Nephron (organoid): ENCODE results near the gene FRRS1L.

Source experiments
- H3K27ac Mint-ChIP-seq, 3 experiments: 2 replicates each; pipeline ENCODE4 v1.8.0; 2020; ENCODE audit warnings: mixed read lengths in 3 of 3, mild to moderate bottlenecking in 2 of 3, moderate library complexity in 1 of 3
- H3K27me3 Mint-ChIP-seq: 2 replicates; pipeline ENCODE4 v1.8.0; 2021; ENCODE audit warnings: low read depth, mild to moderate bottlenecking, moderate library complexity, mixed read lengths
- H3K36me3 Mint-ChIP-seq: 2 replicates; pipeline ENCODE4 v1.8.0; 2020; ENCODE audit warnings: low read depth, mixed read lengths
- H3K4me1 Mint-ChIP-seq: 2 replicates; pipeline ENCODE4 v1.8.0; 2020; ENCODE audit warnings: mixed read lengths
- H3K4me3 Mint-ChIP-seq, 3 experiments: 2 replicates each; pipeline ENCODE4 v1.8.0; 2020; ENCODE audit warnings: mild to moderate bottlenecking in 3 of 3, mixed read lengths in 3 of 3, moderate library complexity in 2 of 3
- H3K9me3 Mint-ChIP-seq: 2 replicates; pipeline ENCODE4 v1.8.0; 2020; ENCODE audit warnings: mixed read lengths
- TF ChIP-seq, protein P1 (sequence below), 3 experiments: fragments of 200-600 bp; sonication (generic); IDR thresholded peaks; one replicate each; pipeline ENCODE4 v1.5.0; 2021; ENCODE audit warnings: antibody characterized with exemption in 3 of 3; ENCODE audit not compliant: unreplicated experiment in 3 of 3

FRRS1L gene

DNA sequence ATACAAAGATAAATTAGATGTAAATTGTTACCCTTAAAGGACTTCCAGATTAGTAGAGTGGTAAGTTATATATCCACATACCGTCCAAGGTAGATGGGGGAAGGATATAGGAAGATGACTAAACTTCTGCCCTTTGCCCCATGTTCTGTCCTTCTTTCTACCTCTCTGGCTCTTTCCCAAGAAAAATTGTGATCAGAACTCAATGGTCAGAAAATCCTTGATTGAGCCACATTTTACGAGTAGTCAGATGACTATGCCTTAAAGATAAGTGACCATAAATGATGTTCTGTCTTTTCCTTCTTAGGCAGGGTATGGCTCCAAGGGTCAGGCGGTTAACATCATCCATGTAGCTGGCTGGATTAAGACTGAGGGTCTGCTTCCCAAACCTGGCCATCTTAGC lies 4.4 kb downstream of the FRRS1L start:
- no peak overlapping the region for H3K27ac Mint-ChIP-seq

GRCh38 chr9:109161471-109161870 lies 5.6 kb downstream of the FRRS1L start:
- peaks cover 6% of the 10 kb centered on the region for H3K9me3 Mint-ChIP-seq
- no peak overlapping the region for H3K27ac Mint-ChIP-seq
- no peaks in the 10 kb centered on the region for H3K36me3 Mint-ChIP-seq
- no peaks in the 10 kb centered on the region for H3K4me1 Mint-ChIP-seq
- no peak overlapping the region for H3K4me3 Mint-ChIP-seq
- peaks cover 27% of the 10 kb centered on the region for H3K27me3 Mint-ChIP-seq
- TF ChIP-seq, protein P1, sequence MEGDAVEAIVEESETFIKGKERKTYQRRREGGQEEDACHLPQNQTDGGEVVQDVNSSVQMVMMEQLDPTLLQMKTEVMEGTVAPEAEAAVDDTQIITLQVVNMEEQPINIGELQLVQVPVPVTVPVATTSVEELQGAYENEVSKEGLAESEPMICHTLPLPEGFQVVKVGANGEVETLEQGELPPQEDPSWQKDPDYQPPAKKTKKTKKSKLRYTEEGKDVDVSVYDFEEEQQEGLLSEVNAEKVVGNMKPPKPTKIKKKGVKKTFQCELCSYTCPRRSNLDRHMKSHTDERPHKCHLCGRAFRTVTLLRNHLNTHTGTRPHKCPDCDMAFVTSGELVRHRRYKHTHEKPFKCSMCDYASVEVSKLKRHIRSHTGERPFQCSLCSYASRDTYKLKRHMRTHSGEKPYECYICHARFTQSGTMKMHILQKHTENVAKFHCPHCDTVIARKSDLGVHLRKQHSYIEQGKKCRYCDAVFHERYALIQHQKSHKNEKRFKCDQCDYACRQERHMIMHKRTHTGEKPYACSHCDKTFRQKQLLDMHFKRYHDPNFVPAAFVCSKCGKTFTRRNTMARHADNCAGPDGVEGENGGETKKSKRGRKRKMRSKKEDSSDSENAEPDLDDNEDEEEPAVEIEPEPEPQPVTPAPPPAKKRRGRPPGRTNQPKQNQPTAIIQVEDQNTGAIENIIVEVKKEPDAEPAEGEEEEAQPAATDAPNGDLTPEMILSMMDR (IDR thresholded peaks at IDR 0.05; ENCODE audit: unreplicated experiment in 3 of 3) = no peak

More for the DNA sequence above, 4.4 kb downstream of the FRRS1L start:
- peaks cover 6% of the 10 kb centered on the region for H3K9me3 Mint-ChIP-seq
- no peaks in the 10 kb centered on the region for H3K36me3 Mint-ChIP-seq
- TF ChIP-seq, protein P1 (IDR thresholded peaks at IDR 0.05; ENCODE audit: unreplicated experiment in 3 of 3) = no peak
- no peak overlapping the region for H3K4me3 Mint-ChIP-seq
- H3K4me1 Mint-ChIP-seq = no peaks in the 10 kb centered on the region
- H3K27me3 Mint-ChIP-seq = peaks cover 34% of the 10 kb centered on the region

DNA sequence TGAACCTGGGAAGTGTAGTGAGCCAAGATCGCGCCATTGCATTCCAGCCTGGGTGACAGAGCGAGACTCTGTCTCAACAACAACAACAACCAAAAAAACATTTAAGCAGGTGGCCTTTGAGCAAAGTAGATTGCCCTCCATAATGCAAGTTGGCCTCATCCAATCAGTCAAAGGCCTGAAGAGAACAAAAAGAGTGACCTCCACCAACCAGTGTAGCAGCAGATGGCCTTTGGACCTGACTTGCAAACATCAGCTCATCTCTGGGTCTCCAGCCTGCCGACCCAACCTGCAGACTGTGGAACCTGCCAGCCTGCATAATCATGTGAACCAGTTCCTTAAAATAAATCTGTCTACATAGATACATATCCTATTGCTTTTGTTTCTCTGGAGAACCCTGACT lies 7.5 kb downstream of the FRRS1L start:
- H3K4me1 Mint-ChIP-seq = no peaks in the 10 kb centered on the region
- no peak overlapping the region for H3K27ac Mint-ChIP-seq
- peaks cover 11% of the 10 kb centered on the region for H3K27me3 Mint-ChIP-seq
- no peak overlapping the region for H3K4me3 Mint-ChIP-seq
- H3K9me3 Mint-ChIP-seq = no peaks in the 10 kb centered on the region
- H3K36me3 Mint-ChIP-seq = no peaks in the 10 kb centered on the region
- TF ChIP-seq, protein P1 (IDR thresholded peaks at IDR 0.05; ENCODE audit: unreplicated experiment in 3 of 3) = no peak

DNA sequence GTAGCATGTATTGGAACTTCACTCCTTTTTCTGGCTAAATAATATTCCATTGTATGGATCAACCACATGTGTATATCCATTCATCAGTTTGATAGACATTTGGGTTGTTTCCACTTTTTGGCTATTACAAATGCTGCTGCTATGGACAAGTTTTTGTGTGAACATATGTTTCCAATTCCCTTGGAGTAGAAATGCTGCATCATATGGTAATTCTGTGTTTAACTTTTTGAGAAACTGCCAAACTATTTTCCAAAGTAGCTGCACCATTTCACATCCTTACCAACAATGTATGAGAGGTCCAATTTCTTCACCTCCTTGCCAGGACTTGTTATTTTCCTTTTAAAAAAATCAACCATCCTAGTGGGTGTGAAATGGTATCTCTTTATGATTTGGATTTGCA lies 8.4 kb downstream of the FRRS1L start:
- H3K27me3 Mint-ChIP-seq = peaks cover 6% of the 10 kb centered on the region
- H3K9me3 Mint-ChIP-seq = peaks cover 5% of the 10 kb centered on the region
- H3K4me3 Mint-ChIP-seq = no peak overlapping the region
- H3K27ac Mint-ChIP-seq = no peak overlapping the region
- TF ChIP-seq, protein P1 (IDR thresholded peaks at IDR 0.05; ENCODE audit: unreplicated experiment in 3 of 3) = no peak
- H3K36me3 Mint-ChIP-seq = no peaks in the 10 kb centered on the region
- H3K4me1 Mint-ChIP-seq = no peaks in the 10 kb centered on the region

DNA sequence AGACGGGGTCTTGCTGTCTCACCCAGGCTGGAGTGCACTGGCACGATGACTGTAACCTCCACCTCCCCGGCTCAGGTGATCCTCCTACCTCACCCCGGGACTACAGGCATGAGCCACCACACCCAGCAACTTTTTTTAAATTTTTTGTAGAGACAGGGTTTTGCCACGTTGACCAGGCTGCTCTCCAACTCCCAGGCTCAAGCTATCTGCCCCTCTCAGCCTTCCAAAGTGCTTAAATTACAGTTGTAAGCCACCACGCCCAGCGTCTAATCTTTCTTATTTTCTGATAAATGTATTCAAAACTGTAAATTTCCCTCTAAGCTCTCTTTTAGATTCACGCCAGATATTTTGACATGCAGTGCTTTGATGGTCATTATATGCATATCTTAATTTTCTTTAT lies 10.3 kb downstream of the FRRS1L start:
- peaks cover 9% of the 10 kb centered on the region for H3K9me3 Mint-ChIP-seq
- no peak overlapping the region for H3K27ac Mint-ChIP-seq
- no peak overlapping the region for H3K4me3 Mint-ChIP-seq
- H3K27me3 Mint-ChIP-seq = peaks cover 3% of the 10 kb centered on the region
- no peaks in the 10 kb centered on the region for H3K36me3 Mint-ChIP-seq
- H3K4me1 Mint-ChIP-seq = no peaks in the 10 kb centered on the region
- TF ChIP-seq, protein P1 (IDR thresholded peaks at IDR 0.05; ENCODE audit: unreplicated experiment in 3 of 3) = no peak

DNA sequence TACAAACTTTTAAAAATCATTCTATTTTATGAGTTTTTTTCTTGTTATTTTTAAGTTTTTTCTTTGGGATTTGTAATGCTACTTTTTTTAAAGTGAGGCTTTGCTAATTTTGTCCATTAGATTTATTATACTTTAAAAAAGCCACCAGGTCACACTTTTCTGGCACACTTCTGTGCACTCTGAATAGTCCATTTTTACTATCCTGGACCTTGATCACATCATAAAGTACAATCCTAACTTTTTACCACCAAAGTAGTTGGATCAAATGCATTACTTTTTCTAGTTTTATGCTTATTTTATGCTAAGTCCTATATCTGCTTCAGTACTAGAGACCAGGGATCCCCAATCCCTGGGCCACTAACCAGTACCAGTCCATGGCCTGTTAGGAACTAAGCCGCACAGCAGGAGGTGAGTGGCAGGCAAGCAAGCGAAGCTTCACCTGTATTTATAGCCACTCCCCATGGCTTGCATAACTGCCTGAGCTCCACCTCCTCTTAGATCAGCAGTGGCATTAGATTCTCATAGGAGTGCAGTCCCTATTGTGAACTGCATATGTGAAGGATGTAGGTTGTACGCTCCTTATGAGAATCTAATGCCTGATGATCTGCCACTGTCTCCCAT lies 16.0 kb downstream of the FRRS1L start:
- Mint-ChIP-seq H3K4me3 (no peak overlapping the region), H3K4me1 (no peaks in the 10 kb centered on the region), H3K27me3 (peaks cover 3% of the 10 kb centered on the region), H3K9me3 (peaks cover 9% of the 10 kb centered on the region), H3K27ac (no peak overlapping the region), H3K36me3 (no peaks in the 10 kb centered on the region)
- TF ChIP-seq, protein P1 (IDR thresholded peaks at IDR 0.05; ENCODE audit: unreplicated experiment in 3 of 3) = no peak
